Measurements from ENCODE around the gene FBXW4. TPM values are rescaled to one million over a fixed set of nuclear protein-coding genes. Genes with fewer than 3 reads are reported as not detected.

The FBXW4 gene
- total RNA-seq, 2 experiments from 2014 or later: 43.1 to 60.9 TPM

GRCh38 chr10:101684782-101685181, 10.2 kb downstream of the FBXW4 start:
- Histone ChIP-seq H2AFZ (ENCODE audit: low read length) (no peak overlapping the region), H3K4me2 (ENCODE audit: low read length) (no peak overlapping the region), H3K9me2 (ENCODE audit: insufficient read depth, low read length) (no peaks in the 10 kb centered on the region), H3K4me3 (ENCODE audit: low read depth, low read length, poor library complexity, severe bottlenecking) (no peak overlapping the region), H3K27ac (ENCODE audit: low read depth, low read length, poor library complexity, severe bottlenecking) (no peak overlapping the region), H4K20me1 (ENCODE audit: insufficient read depth, low read length) (no peaks in the 10 kb centered on the region; the same call in none of the 2 replicates), H3K36me3 (ENCODE audit: insufficient read depth, low read length) (peaks cover 26% of the 10 kb centered on the region), H3K4me1 (ENCODE audit: insufficient read depth, low read length, poor library complexity, severe bottlenecking) (peaks cover 16% of the 10 kb centered on the region), H3K79me2 (ENCODE audit: insufficient read depth, low read depth, low read length) (peaks cover 10% of the 10 kb centered on the region; the same call in 1 of the 2 replicates), H3K9me3 (ENCODE audit: low read length) (no peaks in the 10 kb centered on the region)
- intact Hi-C loops (cut with micrococcal nuclease; ENCODE audit: unreplicated experiment): no loop called here
- BruUV-seq (replicated peaks): no TSS peak
- no peak for TF ChIP-seq EZH2phosphoT487 (IDR thresholded peaks at IDR 0.05; ENCODE audit: borderline replicate concordance, low read depth, low read length)
- no peak for TF ChIP-seq CTCF (conservative IDR thresholded peaks at IDR 0.05; ENCODE audit: low read length)
- no peak for DNase-seq (ENCODE audit: low spot score)
- ChIA-PET POLR2A (interaction anchor here (0.5 to 1.4 kb wide), 2 partner anchors 8 to 206 kb away, joined by 4 to 5 read pairs; no protein-coding TSS in a partner anchor), CTCF (ENCODE audit: unreplicated experiment) (no interaction called here)

GRCh38 chr10:101683276-101683675, 11.7 kb downstream of the FBXW4 start:
- DNase-seq (ENCODE audit: low spot score): no peak
- no peak overlapping the region for H3K27ac ChIP-seq (ENCODE audit: low read depth, low read length, poor library complexity, severe bottlenecking)
- no peak for TF ChIP-seq CTCF (conservative IDR thresholded peaks at IDR 0.05; ENCODE audit: low read length)
- TF ChIP-seq EZH2phosphoT487 (IDR thresholded peaks at IDR 0.05; ENCODE audit: borderline replicate concordance, low read depth, low read length): no peak
- no peaks in the 10 kb centered on the region for H3K9me2 ChIP-seq (ENCODE audit: insufficient read depth, low read length)
- no peaks in the 10 kb centered on the region; the same call in 1 of the 2 replicates for H4K20me1 ChIP-seq (ENCODE audit: insufficient read depth, low read length)
- ChIA-PET CTCF (ENCODE audit: unreplicated experiment) (no interaction called here), POLR2A (interaction anchor here (0.7 kb wide), 1 partner anchor 52 kb away, joined by 3 read pairs; no protein-coding TSS in a partner anchor)
- no TSS peak for BruUV-seq (replicated peaks)
- no peak overlapping the region for H3K4me3 ChIP-seq (ENCODE audit: low read depth, low read length, poor library complexity, severe bottlenecking)
- intact Hi-C loops (cut with micrococcal nuclease; ENCODE audit: unreplicated experiment): no loop called here
- peaks cover 12% of the 10 kb centered on the region; the same call in 1 of the 2 replicates for H3K79me2 ChIP-seq (ENCODE audit: insufficient read depth, low read depth, low read length)
- H3K4me1 ChIP-seq (ENCODE audit: insufficient read depth, low read length, poor library complexity, severe bottlenecking): peaks cover 16% of the 10 kb centered on the region
- no peak overlapping the region; the same call in 1 of the 2 replicates for H3K4me2 ChIP-seq (ENCODE audit: low read length)
- no peak overlapping the region for H2AFZ ChIP-seq (ENCODE audit: low read length)
- H3K36me3 ChIP-seq (ENCODE audit: insufficient read depth, low read length): peaks cover 14% of the 10 kb centered on the region; the same call in 1 of the 2 replicates
- H3K9me3 ChIP-seq (ENCODE audit: low read length): no peaks in the 10 kb centered on the region

GRCh38 chr10:101682172-101682825, 12.7 kb downstream of the FBXW4 start:
- BruUV-seq (replicated peaks): no TSS peak
- no peak overlapping the region for H3K4me3 ChIP-seq (ENCODE audit: low read depth, low read length, poor library complexity, severe bottlenecking)
- peaks cover 12% of the 10 kb centered on the region; the same call in 1 of the 2 replicates for H3K79me2 ChIP-seq (ENCODE audit: insufficient read depth, low read depth, low read length)
- TF ChIP-seq EZH2phosphoT487 (IDR thresholded peaks at IDR 0.05; ENCODE audit: borderline replicate concordance, low read depth, low read length) (no peak), CTCF (conservative IDR thresholded peaks at IDR 0.05; ENCODE audit: low read length) (no peak)
- peaks cover 17% of the 10 kb centered on the region for H3K36me3 ChIP-seq (ENCODE audit: insufficient read depth, low read length)
- DNase-seq (ENCODE audit: low spot score): peak; percentile 25
- no peak overlapping the region for H3K27ac ChIP-seq (ENCODE audit: low read depth, low read length, poor library complexity, severe bottlenecking)
- H3K9me2 ChIP-seq (ENCODE audit: insufficient read depth, low read length): no peaks in the 10 kb centered on the region
- peak overlapping the region; percentile 45 for H3K4me2 ChIP-seq (ENCODE audit: low read length)
- CTCF ChIA-PET (ENCODE audit: unreplicated experiment): no interaction called here
- POLR2A ChIA-PET: interaction anchor here (0.7 kb wide), 1 partner anchor 53 kb away, joined by 3 read pairs; no protein-coding TSS in a partner anchor
- no peaks in the 10 kb centered on the region for H4K20me1 ChIP-seq (ENCODE audit: insufficient read depth, low read length)
- no peaks in the 10 kb centered on the region for H3K9me3 ChIP-seq (ENCODE audit: low read length)
- intact Hi-C loops (cut with micrococcal nuclease; ENCODE audit: unreplicated experiment): no loop called here
- H2AFZ ChIP-seq (ENCODE audit: low read length): no peak overlapping the region
- peaks cover 16% of the 10 kb centered on the region for H3K4me1 ChIP-seq (ENCODE audit: insufficient read depth, low read length, poor library complexity, severe bottlenecking)
